Psoas muscle (tissue), 8 donors: ENCODE results near the gene TLE3. TPM values are rescaled to one million over a fixed set of nuclear protein-coding genes. Genes with fewer than 3 reads are reported as not detected.

ENCODE experiments used
- ATAC-seq, 4 donors: fragments of 200-7000 bp; cut with Tn5 transposase; one replicate each; pipeline ENCODE4 v1.9.1; 2020; ENCODE audit warnings: moderate library complexity in 3 of 4, mild to moderate bottlenecking in 2 of 4
- DNase-seq, 2 donors: peaks; one replicate each; pipeline ENCODE4 v3.0.0-alpha.2; 2020
- H3K27ac ChIP-seq: fragments of 200-600 bp; one replicate; pipeline ENCODE4 v1.8.0; 2022
- H3K27me3 ChIP-seq, 3 donors: fragments of 200-600 bp in 1 of 3; one replicate each; pipeline versions ENCODE4 v1.6.1 to v1.8.0; 2013 to 2022; ENCODE audit warnings: low read length in 2 of 3, mild to moderate bottlenecking in 2 of 3, moderate library complexity in 1 of 3; ENCODE audit not compliant: insufficient read depth in 3 of 3
- H3K36me3 ChIP-seq, 2 donors: fragments of 200-600 bp in 1 of 2; one replicate each; pipeline versions ENCODE4 v1.6.1 to v1.8.0; 2013 to 2022; ENCODE audit warnings: low read depth in 1 of 2, mild to moderate bottlenecking in 1 of 2, moderate library complexity in 1 of 2; ENCODE audit not compliant: insufficient read depth in 1 of 2
- H3K4me1 ChIP-seq: fragments of 200-600 bp; one replicate; pipeline ENCODE4 v1.8.0; 2022
- H3K4me3 ChIP-seq: fragments of 200-600 bp; one replicate; pipeline ENCODE4 v1.8.0; 2022; ENCODE audit warnings: mild to moderate bottlenecking
- H3K9me3 ChIP-seq: fragments of 200-600 bp; one replicate; pipeline ENCODE4 v1.8.0; 2022
- CTCF ChIP-seq: fragments of 200-600 bp; IDR thresholded peaks from one replicate; pipeline ENCODE4 v1.8.0; 2022; ENCODE audit warnings: antibody characterized with exemption
- WGBS, 3 donors: extraction: QIAGEN DNeasy Blood & Tissue Kit; methylation state at CpG; one replicate each; pipeline versions ENCODE4 v1.1.6 to v1.1.7; 2013; 5-methylcytosine and 5-hydroxymethylcytosine counted together
- intact Hi-C, 2 donors: fragments of 100-400 bp; cut with DNase I; formaldehyde crosslinking; loops; one replicate each; pipeline versions ENCODE4 v1.11.0 to v1.14.2; 2022
- polyA plus RNA-seq, 3 donors: library from polyadenylated mRNA; stranded (reverse); fragments of 200-250 nt; gene quantifications; one replicate each; pipeline ENCODE4 v1.2.3, GENCODE V29; 2013
- total RNA-seq, 4 donors: library from RNA; stranded (reverse); fragmentation: NEBNext Ultra II Directional in 2 of 4; extraction: Animal tissue kit (Norgen Biotek cat#: 25700) in 2 of 4; gene quantifications; one replicate each; pipeline versions ENCODE4 v1.2.1 to v1.2.4, GENCODE V29; 2021 to 2023
- donor health status: healthy with polysubstance abuse.
- donor health status: DM: no; HTN: no; CAD: no; lungs with moderate emphysema.
- donor health status: Bipolar disorder and iron deficiency.
- donor health status: healthy.
- donor health status: DM: yes; HTN: yes; CAD: no.
- donor health status: DM: no; HTN: no; CAD: no.
- donor health status: DM: no; HTN: no; CAD: no.
- donor health status: DM: yes; HTN: yes; CAD: no.

Gene TLE3
- total and polyA plus RNA-seq, 7 donors: 4.3 to 59.9 (median 10.8) TPM

- WGBS, 3 donors: 17 to 26% (median 23%) methylated on average over 6 of the region's 6 CpGs
- intact Hi-C loops: no loop called here
- DNase-seq (no peak), ATAC-seq (peak in 2 of 4 donors; percentile 40 to 42)
- no peaks in the 10 kb centered on the region for H3K27me3 ChIP-seq
- TF ChIP-seq CTCF: no peak
- no peaks in the 10 kb centered on the region for H3K36me3 ChIP-seq
- no peaks in the 10 kb centered on the region for H3K9me3 ChIP-seq
- H3K27ac ChIP-seq: no peak overlapping the region
- peaks cover 8% of the 10 kb centered on the region for H3K4me1 ChIP-seq
- H3K4me3 ChIP-seq: no peak overlapping the region
These were observed 35.6 kb upstream of the TLE3 start for GRCh38 chr15:70133296-70133695.

- Histone ChIP-seq H3K9me3 (no peaks in the 10 kb centered on the region), H3K4me1 (peaks cover 8% of the 10 kb centered on the region), H3K27me3 (no peaks in the 10 kb centered on the region), H3K27ac (no peak overlapping the region), H3K36me3 (no peaks in the 10 kb centered on the region), H3K4me3 (no peak overlapping the region)
- TF ChIP-seq CTCF: no peak
- WGBS, 3 donors: 43 to 62% (median 50%) methylated on average over 1 of the region's 1 CpG
- DNase-seq (no peak), ATAC-seq (peak in 1 of 4 donors; percentile 17)
- intact Hi-C loops: no loop called here
These were observed 34.9 kb upstream of the TLE3 start for GRCh38 chr15:70132571-70132970.

GRCh38 chr15:70132139-70132538 lies 34.4 kb upstream of the TLE3 start:
- peaks cover 8% of the 10 kb centered on the region for H3K4me1 ChIP-seq
- no peak for DNase-seq
- WGBS, 3 donors: 14 to 30% (median 24%) methylated on average over 4 of the region's 4 CpGs
- no peak overlapping the region for H3K4me3 ChIP-seq
- no peaks in the 10 kb centered on the region for H3K27me3 ChIP-seq
- ATAC-seq: peak; percentile 82 to 96 (median 93)
- intact Hi-C loops: no loop called here
- no peaks in the 10 kb centered on the region for H3K36me3 ChIP-seq
- TF ChIP-seq CTCF: no peak
- H3K27ac ChIP-seq: no peak overlapping the region
- no peaks in the 10 kb centered on the region for H3K9me3 ChIP-seq

- peaks cover 8% of the 10 kb centered on the region for H3K4me1 ChIP-seq
- TF ChIP-seq CTCF: no peak
- ATAC-seq (no peak), DNase-seq (no peak)
- no peaks in the 10 kb centered on the region for H3K9me3 ChIP-seq
- WGBS, 3 donors: 65 to 81% (median 79%) methylated on average over 4 of the region's 4 CpGs
- no peaks in the 10 kb centered on the region for H3K27me3 ChIP-seq
- intact Hi-C loops: no loop called here
- H3K4me3 ChIP-seq: no peak overlapping the region
- H3K36me3 ChIP-seq: no peaks in the 10 kb centered on the region
- no peak overlapping the region for H3K27ac ChIP-seq
These were observed 30.9 kb upstream of the TLE3 start for GRCh38 chr15:70128414-70129140.
